NCI-H1048 (cell line): Measurements from ENCODE around the gene U2AF1L4.
A peak's percentile ranks its signal among the peaks of the same experiment; 100 is the strongest.

Source experiments
- DNase-seq: peaks from one replicate; lab custom pipeline; 2025; lab: John Stamatoyannopoulos, UW

Gene U2AF1L4, protein sequence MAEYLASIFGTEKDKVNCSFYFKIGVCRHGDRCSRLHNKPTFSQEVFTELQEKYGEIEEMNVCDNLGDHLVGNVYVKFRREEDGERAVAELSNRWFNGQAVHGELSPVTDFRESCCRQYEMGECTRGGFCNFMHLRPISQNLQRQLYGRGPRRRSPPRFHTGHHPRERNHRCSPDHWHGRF

DNA sequence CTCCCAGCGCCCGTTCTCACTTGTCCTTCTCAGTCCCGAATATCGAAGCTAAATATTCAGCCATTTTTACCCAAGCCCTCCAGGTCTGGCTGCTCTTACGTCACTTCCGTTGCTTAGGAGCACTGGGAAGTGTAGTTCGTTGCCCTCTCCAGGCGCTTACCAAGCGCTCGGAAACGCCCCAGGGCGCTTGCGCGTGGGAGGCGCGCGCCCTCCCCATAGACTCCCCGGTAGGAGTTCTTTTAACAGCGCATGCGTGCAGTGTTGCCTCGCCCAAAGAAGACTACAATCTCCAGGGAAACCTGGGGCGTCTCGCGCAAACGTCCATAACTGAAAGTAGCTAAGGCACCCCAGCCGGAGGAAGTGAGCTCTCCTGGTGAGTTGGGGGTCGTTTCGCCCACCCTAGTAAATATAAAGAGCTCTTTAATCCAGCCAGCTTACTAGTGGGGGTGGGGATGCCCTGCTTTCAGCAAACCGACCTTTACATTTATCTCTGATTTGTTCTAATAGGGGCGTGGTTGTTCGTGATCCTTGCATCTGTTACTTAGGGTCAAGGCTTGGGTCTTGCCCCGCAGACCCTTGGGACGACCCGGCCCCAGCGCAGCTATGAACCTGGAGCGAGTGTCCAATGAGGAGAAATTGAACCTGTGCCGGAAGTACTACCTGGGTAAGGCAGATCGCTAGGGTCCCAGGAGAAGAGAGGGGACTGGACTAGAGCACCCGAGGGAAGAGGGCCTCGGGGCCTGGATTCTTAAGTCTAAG is at the start of gene U2AF1L4, which contains the start of gene PSENEN:
U2AF1L4 (minus strand) TSS at position 91 of the 759 bp plus-strand sequence; CDS start at position 64, 27 bp downstream.
PSENEN (plus strand) TSS at position 324 of the 759 bp plus-strand sequence; CDS start at position 604, 280 bp downstream.
- DNase-seq = peak; percentile 94

DNA sequence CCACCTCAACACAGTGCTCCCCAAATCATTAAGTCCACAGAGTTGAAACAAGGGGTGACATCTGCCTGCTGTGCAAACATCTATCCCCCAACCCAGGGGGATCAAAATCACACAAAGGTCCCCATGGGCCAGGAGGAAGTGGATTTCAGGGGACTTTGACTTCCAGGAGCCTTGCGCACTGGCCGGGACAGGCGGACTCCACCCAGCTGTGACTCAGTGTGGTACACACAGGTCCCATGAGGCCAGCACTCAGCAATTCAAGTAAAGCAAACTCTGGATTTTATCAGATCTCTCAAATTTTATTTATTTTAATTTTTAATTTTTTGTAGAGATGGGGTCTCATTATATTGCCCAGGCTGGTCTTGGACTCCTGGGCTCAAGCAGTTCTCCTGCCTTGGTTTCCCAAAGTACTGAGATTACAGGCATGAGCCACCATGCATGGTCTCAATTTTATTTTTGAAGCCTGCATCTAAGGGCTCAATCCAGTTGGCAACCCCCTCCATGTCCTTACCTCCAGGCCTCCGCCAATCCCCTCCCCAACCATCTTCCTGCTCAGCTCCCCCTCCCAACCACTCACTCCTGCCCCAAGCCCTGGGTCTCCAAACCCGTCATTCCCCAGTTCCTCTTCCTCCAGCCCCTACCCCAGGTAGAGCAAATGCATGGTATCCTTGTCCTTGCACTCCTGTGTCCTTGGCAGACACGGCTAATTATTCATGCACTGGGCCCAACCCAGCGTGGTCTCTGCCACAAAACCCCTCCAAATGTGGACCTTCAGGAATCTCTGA is 48.4 kb upstream of the U2AF1L4 start:
- no peak for DNase-seq

DNA sequence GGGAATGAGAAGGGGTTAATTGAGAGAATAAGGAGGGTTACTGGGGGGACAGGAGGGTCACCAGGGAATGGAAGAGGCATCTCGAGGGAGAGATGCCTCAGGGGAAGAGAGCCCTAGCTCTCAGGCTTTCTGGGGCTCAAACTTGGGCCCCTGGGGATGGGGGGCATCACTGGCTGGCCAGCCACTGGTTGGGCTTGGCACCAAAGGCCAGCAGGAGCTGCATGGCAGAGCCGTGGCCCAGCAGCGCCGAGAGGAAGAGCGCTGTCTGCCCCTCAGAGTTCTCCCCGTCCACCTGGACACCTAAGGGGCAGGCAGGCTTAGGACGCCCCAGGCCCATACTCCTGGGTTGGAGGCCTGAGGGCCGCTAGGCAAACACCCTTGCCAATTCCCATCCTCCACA is 47.7 kb upstream of the U2AF1L4 start:
- no peak for DNase-seq

DNA sequence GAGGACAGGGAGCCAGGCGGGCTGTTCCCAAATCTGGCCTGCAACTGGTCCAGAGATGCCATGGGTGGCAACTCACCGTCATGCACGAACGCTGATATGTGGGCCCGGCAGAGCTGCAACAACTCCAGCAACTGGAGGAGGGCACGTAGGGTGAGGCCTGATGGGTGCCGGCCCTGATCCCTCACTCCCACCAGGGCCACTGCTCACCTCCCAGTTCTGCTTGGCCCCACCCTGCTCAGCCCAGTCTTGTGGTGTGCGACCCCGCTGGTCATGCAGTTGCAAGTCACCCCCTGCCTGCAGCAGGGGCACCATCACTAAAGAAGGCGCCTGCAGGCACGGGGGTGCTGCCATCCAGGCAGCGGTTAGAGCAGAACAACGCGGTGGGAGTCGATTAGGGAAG is 47.1 kb upstream of the U2AF1L4 start:
- no peak for DNase-seq

DNA sequence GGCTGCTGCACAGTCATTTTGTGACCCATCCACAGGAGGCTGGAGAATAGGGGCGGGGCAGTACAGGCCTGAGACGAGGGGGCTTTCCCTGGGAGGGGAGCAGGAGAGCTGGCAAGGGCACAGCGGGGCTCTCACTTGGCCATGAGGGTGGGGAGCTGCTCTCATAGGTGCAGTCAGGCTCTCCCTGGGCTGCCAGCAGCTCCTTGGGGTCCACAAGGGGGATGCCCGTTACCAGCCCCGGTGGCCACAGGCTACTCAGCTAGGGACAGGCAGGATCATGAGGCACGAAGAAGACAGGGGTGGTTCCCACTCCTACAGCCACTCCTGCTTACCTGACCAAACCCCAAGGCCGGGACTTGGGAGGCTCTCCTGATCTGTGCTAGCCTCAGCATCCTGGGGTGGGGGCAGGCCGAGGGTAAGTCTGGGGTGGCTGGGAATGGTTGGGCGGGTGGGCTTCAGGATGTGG is 46.6 kb upstream of the U2AF1L4 start:
- DNase-seq = no peak

DNA sequence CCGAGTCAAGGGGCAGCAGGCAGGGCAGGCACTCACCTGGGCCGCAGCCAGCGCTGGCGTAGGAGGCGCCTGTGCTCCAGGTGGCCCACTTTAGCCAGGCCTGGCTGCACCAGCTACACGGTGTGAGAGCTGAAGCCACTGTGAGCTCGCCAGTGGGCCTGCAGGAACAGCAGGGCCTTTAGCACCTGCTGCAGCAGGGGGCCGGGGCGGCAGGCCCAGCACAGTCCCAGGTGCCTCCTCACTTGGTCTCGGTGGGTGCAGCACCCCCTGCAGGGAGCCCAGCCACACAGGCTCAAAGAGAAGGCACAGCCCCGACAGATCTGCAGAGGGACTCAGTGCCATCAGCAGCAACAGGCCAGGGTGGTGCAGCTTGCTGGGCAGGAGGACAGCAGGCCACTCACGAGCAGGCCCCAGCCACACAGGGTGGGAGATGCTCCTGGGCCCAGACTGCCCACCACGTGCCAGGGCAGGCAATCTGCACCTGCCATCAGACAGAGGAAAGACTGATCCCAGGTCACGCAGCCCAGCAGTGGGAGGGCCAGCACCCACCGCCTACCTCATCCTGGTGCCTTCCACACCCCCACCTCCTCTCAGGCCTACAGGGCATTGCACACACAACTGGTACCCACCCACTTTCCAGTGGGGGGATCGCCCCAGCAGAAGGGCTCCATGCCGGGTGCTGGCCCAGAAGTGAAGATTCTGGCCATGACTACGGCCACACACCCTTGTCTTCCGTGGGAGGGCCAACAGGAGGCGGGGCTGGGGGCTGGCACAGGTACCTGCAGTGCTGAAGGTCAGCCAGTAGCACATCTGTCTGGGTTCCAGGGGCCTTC is 46.0 kb upstream of the U2AF1L4 start:
- no peak for DNase-seq

DNA sequence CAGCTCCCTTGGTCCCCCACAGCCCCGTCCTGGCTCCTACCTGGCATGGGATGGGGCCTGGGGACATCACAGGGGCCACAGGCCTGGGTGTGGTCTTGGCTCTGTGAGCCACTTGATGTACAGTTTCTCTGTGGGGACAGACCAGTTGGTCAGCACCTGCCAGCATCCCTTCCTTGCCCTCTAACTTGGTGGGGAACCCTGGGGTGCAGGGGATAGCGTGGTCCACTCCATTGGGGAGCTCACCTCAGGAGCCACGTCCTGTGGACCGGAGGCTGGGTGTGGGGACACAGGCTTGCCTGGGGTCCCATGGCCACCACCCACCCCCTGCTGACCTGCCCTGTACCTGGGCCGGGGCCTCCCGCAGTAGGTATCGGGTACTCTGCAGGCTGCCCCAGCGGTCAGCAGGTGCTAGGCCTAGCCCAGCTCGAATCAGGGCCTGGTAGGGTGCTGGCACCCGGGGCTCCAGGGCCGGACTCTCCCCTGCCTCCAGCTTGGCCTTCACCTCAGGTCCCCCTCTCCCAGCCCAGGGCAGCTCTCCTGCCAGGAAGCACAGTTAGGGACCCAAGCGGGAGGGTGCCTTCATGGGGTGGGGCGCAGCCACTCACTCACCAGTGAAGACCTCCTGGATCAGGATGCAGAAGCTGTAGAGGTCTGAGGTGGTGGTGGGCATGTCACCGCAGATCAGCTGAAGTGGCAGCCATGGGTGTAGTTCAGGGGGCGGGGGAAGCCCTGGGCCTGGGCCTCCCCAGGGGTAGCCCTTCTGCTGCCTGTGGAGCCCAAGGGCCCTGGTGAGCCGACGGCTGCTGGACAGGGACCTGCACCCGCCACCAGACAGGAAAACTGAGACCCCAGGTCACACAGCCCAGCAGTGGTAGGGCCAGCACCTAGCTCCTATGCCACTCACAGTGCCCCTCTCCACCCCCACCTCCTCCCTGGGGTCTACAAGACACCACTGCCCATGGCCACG is 45.0 kb upstream of the U2AF1L4 start:
- DNase-seq = no peak

DNA sequence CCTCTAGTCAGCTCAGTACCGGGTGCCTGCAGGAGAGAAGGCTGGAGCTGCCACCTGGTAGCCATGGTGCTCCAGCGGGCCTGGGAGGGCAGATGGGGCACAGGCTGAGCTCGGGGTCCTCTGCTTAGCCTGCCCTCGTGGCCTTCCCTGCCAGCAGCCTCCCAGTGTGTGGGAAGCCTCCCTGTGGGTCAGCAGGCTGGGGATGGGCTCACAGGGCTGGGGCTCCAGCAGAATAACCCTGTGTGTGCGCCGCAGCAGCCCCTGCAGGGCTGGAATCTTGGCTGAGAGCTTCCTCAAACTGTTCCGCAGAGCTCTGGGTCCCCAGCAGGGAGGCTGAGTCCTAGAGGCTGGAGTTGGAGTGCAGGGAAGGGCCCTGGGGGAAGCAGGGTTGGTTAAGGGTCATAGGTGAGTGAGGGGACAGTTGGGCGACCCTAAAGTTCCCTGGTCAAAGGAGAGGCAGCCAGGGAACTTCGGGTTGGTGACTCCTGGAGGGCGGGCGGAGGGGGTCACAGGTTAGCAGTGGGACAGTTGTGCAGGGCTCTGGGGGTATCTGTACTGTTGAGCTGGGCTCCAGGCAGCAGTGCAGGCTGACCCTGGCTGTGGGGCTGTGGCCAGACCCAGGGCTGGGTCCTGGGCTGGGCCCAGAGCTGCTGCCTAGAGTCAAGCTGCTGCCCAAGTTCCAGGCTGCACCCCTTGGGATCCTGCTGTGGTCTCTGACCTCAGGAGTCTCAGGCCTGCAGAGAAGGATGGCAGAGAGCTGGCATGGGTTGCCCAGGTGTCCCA is 44.2 kb upstream of the U2AF1L4 start:
- DNase-seq = no peak

DNA sequence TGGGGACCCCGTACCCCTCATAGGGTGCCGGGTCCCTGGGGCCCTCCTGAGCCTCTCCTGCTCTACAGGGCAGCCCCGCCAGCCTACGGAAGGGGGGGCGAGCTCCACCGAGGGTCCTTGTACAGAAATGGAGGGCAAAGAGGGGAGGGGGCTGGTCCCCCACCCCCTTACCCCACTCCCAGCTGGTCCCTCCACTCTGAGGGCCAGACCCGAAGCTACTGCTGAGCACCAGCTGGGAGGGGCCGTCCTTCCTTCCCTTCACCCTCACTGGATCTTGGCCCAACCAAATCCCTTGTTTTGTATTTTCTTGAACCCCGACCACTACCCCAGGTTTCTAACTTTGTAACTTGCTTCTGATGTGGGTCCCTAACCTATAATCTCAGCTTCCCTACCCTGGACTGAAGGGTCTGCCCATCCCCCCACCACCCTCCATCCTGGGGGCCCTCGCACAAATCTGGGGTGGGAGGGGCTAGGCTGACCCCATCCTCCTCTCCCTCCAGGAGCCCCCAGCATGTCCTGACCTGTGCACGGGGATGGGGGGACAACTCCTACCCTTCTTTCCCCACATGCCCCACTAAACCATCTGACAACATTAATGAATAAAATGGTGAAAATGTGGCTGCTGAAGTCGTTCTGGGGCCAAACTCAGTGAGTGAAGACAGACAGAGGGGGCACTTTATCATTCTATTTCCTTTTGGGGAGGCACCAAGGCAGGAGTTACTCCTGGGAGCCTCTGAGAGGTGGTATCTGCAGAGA is 43.2 kb upstream of the U2AF1L4 start:
- no peak for DNase-seq

DNA sequence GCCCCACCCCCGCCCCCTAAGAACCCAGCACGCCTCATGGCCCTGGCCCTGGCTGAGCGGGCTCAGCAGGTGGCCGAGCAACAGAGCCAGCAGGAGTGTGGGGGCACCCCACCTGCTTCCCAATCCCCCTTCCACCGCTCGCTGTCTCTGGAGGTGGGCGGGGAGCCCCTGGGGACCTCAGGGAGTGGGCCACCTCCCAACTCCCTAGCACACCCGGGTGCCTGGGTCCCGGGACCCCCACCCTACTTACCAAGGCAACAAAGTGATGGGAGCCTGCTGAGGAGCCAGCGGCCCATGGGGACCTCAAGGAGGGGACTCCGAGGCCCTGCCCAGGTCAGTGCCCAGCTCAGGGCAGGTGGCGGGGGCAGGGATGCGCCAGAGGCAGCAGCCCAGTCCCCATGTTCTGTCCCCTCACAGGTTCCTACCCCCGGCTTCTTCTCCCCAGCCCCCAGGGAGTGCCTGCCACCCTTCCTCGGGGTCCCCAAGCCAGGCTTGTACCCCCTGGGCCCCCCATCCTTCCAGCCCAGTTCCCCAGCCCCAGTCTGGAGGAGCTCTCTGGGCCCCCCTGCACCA is 42.1 kb upstream of the U2AF1L4 start:
- no peak for DNase-seq

DNA sequence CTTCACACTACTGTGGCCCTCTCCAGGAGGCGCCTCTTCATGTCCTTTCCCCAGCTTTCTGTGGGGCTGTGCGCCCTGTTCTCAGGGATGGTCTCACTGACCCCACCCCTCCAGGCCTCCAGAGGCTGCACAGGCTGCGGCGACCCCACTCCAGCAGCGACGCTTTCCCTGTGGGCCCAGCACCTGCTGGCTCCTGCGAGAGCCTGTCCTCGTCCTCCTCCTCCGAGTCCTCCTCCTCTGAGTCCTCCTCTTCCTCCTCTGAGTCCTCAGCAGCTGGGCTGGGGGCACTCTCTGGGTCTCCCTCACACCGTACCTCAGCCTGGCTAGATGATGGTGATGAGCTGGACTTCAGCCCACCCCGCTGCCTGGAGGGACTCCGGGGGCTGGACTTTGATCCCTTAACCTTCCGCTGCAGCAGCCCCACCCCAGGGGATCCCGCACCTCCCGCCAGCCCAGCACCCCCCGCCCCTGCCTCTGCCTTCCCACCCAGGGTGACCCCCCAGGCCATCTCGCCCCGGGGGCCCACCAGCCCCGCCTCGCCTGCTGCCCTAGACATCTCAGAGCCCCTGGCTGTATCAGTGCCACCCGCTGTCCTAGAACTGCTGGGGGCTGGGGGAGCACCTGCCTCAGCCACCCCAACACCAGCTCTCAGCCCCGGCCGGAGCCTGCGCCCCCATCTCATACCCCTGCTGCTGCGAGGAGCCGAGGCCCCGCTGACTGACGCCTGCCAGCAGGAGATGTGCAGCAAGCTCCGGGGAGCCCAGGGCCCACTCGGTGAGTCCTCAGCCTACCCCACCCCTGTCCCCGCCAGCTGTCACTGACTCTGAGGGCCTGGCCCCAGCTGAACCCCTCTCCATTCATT is 41.3 kb upstream of the U2AF1L4 start:
- no peak for DNase-seq

DNA sequence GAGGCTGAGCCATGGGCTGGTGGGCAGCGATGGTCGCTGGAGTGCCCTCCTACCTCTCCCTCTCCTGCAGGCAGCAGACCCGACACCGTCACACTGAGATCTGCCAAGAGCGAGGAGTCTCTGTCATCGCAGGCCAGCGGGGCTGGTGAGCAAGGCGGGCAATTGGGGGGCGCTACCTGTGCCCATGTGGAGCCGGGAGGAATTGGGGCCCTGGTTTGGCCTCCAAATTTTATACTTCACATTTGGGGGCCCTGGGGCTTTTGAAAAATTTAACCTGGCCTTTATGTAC is 40.1 kb upstream of the U2AF1L4 start:
- DNase-seq = no peak

DNA sequence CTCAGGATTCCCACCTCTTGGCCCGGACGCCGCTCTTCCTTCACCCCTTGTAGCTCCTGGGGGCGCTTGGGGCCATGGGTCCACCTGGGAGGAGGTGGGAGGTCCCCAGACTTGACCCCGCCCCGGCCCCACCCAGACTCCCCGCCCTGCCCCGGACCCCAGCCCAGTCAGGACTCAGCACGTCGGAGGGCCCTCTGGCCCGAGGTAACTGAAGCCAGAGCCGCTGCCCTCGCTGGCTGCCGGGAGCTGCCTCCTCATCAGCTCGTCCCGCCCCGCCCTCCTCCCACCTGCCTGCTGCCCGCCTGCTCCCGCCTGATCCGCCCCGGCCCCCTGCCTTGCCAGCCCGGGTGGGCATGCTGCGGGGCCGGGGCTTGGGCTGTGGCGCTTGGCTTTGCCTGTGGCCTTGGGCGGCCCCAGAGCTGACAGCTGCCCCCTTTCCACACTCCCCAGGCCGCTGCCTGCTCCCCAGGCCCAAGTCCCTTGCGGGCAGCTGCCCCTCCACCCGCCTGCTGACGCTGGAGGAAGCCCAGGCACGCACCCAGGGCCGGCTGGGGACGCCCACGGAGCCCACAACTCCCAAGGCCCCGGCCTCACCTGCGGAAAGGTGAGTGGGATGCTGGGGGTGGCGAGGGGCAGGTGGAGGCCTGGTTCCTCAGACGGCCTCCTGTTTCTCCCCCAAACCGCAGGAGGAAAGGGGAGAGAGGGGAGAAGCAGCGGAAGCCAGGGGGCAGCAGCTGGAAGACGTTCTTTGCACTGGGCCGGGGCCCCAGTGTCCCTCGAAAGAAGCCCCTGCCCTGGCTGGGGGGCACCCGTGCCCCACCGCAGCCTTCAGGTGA is 39.5 kb upstream of the U2AF1L4 start:
- no peak for DNase-seq

DNA sequence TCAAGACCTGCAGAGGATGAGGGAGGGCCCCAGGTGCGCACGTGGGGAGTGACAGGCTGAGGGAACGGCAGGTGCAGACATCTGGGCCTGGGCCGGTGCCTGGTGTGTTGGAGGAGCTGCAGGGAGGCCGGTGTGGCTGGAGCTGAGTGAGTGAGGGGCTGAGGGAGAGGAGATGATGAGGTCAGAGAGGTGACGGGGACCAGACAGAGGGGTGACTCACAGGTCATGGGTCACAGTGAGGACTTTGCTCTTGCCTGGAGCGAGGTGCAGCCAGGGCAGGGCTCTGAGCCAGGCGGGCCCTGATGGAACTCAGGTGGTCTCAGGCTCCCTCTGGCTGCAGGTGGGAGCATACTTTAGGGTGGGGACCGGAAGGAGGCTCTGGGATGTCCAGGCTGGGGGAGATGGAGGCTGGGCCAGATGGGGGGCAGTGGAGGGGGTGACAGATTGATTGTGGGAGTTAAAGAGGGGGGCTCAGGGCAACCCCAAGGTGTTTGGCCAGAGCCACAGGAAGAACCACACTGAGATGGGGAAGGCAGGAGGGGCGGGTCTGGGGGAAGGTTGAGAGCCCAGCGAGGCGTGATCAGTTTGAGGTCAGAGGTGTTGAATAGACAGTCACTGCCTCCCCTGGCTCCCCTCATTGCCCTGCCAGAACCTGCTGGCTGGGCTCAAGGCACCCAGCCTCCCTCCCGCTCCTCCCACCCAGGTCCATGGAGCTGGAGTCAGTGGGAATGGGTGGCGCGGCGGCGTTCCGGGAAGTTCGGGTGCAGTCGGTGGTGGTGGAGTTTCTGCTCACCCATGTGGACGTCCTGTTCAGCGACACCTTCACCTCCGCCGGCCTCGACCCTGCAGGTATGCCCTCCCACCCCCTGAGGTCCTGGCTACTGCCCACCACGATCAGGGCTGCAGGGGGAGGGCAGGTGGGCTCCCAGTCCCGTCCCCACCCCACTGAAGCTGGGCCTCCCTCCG is 38.5 kb upstream of the U2AF1L4 start:
- DNase-seq = no peak

DNA sequence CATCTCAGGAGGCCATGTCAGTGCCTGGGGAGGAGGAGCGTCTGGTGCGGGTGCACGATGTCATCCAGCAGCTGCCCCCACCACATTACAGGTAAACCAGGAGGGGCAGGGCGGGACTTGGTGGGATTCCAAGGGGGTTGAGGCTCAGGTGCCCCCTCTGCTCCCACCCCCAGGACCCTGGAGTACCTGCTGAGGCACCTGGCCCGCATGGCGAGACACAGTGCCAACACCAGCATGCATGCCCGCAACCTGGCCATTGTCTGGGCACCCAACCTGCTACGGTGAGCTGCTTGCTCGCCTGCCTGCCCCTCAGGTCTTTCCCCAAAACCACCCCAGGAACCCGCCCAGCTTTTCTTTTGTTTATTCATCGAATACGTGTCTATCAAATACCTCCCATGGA is 37.4 kb upstream of the U2AF1L4 start:
- no peak for DNase-seq

DNA sequence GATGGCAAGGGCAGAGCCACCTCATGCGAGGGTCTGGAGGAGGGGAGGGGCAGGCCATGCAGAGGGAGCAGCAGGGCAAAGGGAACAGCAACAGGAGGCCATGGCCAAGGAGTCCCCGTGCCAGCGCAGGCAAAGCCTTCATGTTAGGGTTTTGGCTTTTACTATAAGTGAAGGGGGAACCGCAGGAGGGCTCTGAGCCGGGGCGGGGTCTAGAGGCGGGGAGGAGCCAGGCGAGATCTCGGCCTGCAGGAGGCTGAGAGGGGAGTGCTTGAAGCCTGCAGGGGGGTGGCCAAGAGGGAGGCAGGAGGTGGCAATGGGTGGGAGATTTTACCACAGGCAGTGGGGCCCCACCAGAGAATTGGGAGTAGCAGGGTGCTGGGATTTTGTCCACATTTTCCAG is 36.4 kb upstream of the U2AF1L4 start:
- no peak for DNase-seq
